GM18951 (cell line): ENCODE measurements around the gene PRODH2.
"Not testable (repeated sequence)": the region's sequence is repeated elsewhere in the genome, so short reads cannot be mapped to it uniquely, and the experiment has no call there.

ENCODE experiments used
- POLR2A ChIP-seq: IDR thresholded peaks from 4 replicates; pipeline ENCODE4 v1.6.1; 2011; ENCODE audit warnings: mild to moderate bottlenecking; ENCODE audit not compliant: insufficient read length, insufficient read depth; ENCODE audit errors: extremely low read depth
- in situ Hi-C: fragments of 300-500 bp; cut with MboI; formaldehyde crosslinking; loops from one replicate; pipeline ENCODE4 v1.12.0; 2022; ENCODE audit warnings: low sequenced_read_pairs, mixed read lengths, inconsistent platforms; ENCODE audit not compliant: unreplicated experiment

PRODH2 gene

DNA sequence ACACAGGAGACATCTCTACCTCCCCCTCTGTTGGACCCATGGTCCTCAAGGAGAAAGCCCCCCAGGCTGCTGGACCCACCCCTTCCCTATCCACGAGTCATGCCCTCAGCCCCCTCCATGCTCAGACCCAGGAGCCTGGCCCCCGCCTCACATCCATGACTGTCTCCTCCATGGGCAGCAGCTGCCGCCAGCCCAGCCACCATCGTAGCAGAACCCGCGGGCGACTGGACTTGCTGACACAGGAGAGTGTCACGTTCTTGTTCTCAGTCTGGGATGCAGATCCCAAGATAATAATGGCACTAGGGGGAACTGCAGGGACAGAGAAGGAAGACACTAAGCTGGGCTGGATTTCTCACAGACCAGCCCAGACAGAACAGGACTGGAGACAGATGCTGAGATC, 35.8 kb upstream of the PRODH2 start:
- TF ChIP-seq POLR2A, result no peak
- in situ Hi-C loops, result no loop called here

- TF ChIP-seq POLR2A, result no peak
- in situ Hi-C loops, result no loop called here
Observed at GRCh38 chr19:35847911-35848310, 35.3 kb upstream of the PRODH2 start.

DNA sequence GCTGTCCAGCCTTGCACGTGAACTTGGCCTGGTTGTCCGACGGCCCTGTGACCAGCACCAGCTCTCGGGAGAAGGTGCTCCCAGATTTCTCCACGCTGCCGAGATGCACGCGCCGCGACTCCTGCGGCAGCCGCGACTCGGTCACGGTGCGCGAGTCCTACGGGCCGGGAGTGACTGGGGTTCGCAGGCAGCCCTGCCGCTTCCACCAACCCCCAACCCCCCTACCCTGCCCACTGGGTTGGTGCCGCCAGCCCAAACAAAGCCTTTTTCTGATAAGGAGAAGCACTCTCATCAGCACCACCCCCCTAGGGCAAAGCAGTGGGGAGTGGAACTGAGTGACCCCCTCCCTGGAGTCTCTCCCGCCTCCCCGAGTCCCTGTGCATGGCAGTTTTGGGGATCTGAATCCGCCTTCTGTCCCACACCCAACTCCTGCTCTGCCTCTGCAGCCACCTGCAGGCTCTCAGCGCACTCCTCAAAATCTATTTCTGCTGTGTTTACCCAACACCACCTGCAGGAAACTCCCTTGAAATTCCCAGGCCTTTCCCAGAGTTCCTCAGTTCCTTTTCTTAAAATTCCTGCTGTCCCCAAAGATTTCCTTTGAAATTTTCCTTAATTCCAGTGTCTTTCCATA, 33.5 kb upstream of the PRODH2 start:
- in situ Hi-C loops, result no loop called here

GRCh38 chr19:35845215-35846037, 32.8 kb upstream of the PRODH2 start:
- no peak for TF ChIP-seq POLR2A
- in situ Hi-C loops, result no loop called here

More for the DNA sequence above, 33.5 kb upstream of the PRODH2 start:
- no peak for TF ChIP-seq POLR2A

GRCh38 chr19:35844482-35845214, 32.0 kb upstream of the PRODH2 start:
- in situ Hi-C loops, result no loop called here
- no peak for TF ChIP-seq POLR2A

- in situ Hi-C loops, result no loop called here
- TF ChIP-seq POLR2A, result no peak
Observed at GRCh38 chr19:35843676-35844481, 31.2 kb upstream of the PRODH2 start.

GRCh38 chr19:35842666-35843272, 30.1 kb upstream of the PRODH2 start:
- TF ChIP-seq POLR2A, result no peak
- in situ Hi-C loops, result no loop called here

GRCh38 chr19:35841961-35842595, 29.4 kb upstream of the PRODH2 start:
- no peak for TF ChIP-seq POLR2A
- in situ Hi-C loops, result no loop called here

DNA sequence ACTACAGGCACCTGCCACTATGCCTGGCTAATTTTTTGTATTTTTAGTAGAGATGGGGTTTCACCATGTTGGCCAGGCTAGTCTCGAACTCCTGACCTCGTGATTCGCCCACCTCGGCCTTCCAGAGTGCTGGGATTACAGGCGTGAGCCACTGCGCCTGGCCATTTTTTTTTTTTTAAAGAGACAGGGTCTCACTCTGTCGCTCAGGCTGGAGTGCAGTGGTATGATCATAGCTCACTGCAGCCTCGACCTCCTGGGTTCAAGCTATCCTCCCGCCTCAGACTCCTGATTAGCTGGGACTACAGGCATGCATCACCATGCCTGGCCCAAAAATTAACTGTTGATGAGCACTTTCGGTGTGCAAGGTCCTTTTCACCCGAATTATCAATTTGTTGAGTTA, 23.5 kb upstream of the PRODH2 start:
- in situ Hi-C loops, result not testable (repeated sequence)

DNA sequence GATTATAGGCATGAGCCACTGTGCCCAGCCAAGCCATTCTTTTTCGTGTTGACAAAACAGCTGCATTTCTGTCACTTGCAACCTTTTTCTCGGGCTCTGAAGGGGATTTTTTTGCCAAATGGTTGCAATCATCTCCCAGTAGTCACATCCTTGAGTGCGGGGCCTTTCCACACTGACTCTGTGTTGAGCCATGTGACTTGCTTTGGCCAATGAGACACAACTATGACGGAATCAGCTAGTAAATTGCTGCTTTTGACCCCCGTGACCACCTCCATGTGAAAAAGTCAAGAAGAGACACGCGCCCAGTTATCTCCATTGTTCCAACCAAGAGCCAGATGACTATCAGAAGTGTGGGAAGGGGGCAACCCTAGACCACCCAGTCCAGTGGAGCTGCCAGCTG, 21.3 kb upstream of the PRODH2 start:
- in situ Hi-C loops, result no loop called here

GRCh38 chr19:35832054-35832453, 19.4 kb upstream of the PRODH2 start:
- in situ Hi-C loops, result no loop called here
- no peak for TF ChIP-seq POLR2A

More for the DNA sequence above, 21.3 kb upstream of the PRODH2 start:
- no peak for TF ChIP-seq POLR2A

DNA sequence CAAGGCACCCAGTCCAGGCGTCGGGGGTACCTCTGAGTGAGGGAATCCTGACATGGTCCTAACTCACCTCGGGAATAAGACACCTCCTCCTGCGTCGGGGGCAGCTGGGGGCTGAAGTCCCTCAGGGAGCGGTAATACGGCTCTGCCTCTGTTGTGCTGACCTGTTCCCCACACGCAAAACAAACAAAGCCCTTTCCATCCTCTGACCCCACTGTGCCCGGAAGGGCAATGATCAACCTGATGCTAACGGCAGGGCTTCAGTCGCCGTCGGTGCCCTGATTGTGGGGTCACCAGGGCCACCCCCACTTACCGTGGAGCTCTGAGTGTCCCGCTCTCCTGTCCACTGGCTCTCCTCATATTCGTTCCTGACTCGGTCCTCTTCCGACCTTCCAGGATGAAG, 18.3 kb upstream of the PRODH2 start:
- TF ChIP-seq POLR2A, result no peak
- in situ Hi-C loops, result no loop called here
